Skin of body (tissue), 2 donors: ENCODE data around the gene OR6A2. TPM values are rescaled to one million over a fixed set of nuclear protein-coding genes. Genes with fewer than 3 reads are reported as not detected.
"Not testable (repeated sequence)": the region's sequence is repeated elsewhere in the genome, so short reads cannot be mapped to it uniquely, and the experiment has no call there.

Source experiments
- DNase-seq: peaks from one replicate; lab custom pipeline; 2025; lab: John Stamatoyannopoulos, UW
- total RNA-seq: library from RNA; depleted of rRNA; stranded (reverse); fragments of >200 nt; gene quantifications from one replicate; pipeline ENCODE4 v1.2.3, GENCODE V29; 2014

Gene OR6A2
- total RNA-seq = 0.20 TPM

DNA sequence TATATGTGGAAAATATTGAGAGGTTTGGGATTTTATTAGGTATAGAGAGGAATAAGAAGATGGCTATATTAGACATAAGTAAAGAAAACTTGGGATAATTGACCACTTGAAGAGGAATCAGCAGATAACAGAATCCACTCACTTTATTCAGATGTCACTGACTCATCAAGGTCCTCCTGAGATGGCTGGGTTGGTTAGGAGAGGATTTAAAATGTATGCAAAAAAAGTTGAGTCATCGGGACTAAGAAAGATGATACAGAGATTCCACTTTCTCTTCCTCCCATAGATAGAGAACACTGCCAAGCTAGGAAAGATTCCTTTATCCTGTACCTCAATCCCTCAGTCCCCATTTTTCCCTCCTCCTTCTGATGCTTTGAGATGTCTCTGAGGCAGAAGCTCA lies at the start of gene OR6A2:
OR6A2 (minus strand) TSS at position 288 of the 400 bp plus-strand sequence. CDS start 3,981 bp downstream, outside the sequence.
- no peak for DNase-seq

GRCh38 chr11:6845383-6845782 lies 45.9 kb upstream of the OR6A2 start, which contains the start of gene OR10A5:
Gene OR10A5 (plus strand): TSS chr11:6845683. CDS start chr11:6845683, 0 bp downstream.
- no peak for DNase-seq

DNA sequence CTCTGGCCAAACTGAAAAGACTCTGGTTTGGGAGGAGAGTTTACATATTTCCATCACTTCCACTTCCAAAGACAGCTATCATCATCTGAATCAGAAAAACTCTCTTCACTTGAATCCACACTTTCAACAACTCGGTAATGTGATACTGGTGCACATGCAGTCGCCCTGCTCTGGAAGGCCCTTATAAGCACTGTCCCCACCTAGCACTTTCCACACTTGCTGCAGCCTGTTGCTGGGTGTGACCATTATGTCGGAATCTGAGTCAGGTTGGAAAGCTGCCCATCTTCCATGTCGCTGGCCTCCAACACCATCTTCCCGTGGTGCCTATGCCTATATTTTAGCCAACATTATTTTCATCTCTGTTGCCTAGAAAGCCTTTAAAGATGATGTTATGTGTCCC lies 44.9 kb upstream of the OR6A2 start:
- no peak for DNase-seq

GRCh38 chr11:6843670-6844069 lies 44.2 kb upstream of the OR6A2 start:
- DNase-seq = no peak

DNA sequence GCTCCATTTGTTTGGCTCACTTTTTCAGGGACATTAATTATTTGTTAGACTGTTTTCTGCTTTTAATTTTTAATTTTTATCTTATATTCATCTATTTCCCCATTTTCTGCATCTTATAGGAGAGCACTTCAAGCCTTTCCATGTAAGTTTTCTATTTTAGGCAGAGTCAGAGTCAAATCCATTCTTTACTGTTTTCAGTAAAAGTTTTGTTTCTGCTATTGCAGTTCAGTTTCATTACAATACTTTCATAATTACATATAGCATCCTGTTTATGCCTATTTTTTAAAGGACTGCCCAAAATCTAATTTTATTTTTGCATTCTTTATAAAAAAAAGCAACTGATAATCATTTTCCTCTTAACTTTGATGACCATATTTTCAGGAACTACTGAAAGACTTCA lies 42.2 kb upstream of the OR6A2 start:
- no peak for DNase-seq

- no peak for DNase-seq
These were observed 34.5 kb upstream of the OR6A2 start for GRCh38 chr11:6834021-6834420.

GRCh38 chr11:6833356-6833755 lies 33.9 kb upstream of the OR6A2 start:
- DNase-seq = no peak

GRCh38 chr11:6828103-6828502 lies 28.6 kb upstream of the OR6A2 start:
- DNase-seq = no peak

- DNase-seq = no peak
These were observed 25.8 kb upstream of the OR6A2 start for GRCh38 chr11:6825231-6825744.

DNA sequence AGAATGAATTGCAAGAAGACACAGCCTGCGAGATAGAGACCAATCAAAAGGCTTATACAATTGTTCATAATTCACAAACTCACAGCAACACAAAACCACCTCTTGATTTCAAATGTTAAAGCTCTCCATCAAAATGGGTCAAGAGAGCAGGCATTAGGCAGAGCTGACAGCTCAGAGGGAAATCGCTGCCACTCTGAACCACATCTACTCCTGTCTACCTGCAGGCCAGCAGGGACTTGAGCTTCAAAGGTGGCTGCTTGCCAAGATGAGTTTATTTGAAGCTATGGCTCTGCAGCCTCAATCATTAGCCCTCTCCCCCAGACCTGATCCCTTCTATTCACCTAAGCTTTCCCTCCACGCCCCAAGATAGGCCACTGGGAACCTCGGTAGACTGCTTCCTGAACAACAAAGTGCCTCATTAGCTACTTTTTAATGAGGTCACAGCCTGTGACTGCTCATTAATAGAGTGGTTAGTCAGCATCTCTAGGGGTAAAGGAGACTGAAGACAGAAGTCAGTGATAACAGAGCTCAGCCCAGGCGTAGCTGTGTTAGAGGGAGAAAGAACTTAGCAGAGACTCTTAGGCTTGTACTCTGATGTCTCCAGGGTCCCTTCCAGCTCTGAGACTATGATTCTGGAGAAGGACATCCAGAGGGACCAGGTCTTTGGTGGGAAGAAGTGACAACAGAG lies 24.8 kb upstream of the OR6A2 start:
- no peak for DNase-seq

DNA sequence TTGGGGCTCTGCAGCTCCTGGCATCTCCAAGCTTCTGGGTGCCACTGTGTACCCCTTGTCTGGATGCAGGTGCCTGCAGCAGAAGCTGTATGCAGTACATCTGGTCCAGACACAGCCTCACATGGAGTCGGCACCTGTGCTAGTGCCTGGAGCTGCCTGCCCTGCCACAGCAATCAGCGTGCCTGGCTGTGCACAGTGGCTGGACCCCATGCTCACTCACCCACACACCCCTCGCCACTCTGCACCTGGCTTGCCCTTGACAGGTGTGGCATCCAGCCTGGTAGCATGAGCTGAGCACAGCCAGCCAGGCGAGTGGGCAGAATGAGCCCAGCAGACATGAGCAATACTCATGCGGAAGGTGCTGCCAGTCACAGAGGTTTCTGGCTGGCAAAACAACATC lies 19.5 kb upstream of the OR6A2 start:
- no peak for DNase-seq

GRCh38 chr11:6817694-6818093 lies 18.2 kb upstream of the OR6A2 start:
- DNase-seq = no peak

- no peak for DNase-seq
These were observed 14.2 kb upstream of the OR6A2 start for GRCh38 chr11:6813656-6814055.

DNA sequence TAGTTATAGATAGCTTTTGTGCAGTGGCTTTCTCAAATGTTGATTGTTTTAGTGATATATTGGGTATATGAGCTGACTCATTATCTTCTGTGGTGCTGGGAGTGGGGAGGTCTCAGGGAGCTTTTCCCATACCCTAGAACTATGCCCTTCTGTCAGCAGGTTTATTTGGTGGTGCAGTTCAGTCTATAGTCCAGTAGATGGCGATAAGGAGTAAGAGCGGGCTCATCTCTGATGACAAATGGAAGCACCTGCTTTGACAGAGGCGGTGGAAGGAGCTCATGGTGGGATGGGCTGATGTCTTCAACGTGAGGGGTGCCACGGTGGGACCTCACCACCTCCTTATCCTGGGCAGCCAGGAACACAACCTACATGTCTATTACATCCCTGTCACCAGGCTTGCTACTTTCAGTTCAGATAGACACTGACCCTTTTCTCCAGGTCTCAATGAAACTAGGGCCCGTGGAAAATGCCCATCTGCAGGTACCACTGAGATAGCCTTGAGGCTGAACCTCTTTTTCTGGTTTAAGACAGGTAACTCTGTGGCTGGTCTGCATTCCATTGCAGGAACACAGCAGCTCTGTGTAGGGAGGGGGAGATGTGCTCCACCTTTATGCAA lies 13.0 kb upstream of the OR6A2 start:
- no peak for DNase-seq

DNA sequence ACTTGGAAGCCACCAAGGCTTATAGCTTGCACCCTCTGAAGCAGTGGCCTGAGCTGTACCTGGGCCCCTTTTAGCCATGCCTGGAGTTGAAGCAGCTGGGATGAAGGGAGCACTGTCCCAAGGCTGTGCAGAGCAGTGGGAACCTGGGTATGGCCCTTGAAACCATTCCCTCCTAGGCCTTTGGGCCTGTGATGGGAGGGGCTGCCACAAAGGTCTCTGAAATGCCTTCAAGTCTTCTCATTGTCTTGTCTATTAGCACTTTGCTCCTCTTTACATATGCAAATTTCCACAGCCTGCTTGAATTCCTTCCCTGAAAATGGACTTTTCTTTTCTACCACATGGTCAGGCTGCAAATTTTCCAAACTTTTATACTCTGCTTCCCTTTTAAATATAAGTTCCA lies 1.6 kb upstream of the OR6A2 start:
- not testable (repeated sequence) for DNase-seq

DNA sequence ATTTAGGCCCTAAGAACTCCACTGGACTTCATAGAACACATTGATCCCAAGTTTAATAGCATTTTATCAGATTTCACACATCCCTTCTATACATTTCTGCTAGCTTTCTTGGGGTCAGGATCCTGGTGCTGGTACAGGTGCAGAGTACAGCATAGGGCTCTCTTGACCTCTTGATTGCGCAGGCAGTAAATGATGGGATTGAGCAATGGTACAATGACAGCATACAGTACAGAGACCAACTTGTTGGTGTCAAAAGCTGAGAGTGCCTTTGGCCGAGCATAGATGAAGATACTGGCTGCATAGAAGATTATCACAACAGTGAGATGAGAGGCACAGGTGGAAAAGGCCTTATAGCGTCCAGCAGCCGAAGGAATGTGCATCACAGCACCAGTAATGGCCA lies 4.8 kb downstream of the OR6A2 start:
- DNase-seq = no peak

DNA sequence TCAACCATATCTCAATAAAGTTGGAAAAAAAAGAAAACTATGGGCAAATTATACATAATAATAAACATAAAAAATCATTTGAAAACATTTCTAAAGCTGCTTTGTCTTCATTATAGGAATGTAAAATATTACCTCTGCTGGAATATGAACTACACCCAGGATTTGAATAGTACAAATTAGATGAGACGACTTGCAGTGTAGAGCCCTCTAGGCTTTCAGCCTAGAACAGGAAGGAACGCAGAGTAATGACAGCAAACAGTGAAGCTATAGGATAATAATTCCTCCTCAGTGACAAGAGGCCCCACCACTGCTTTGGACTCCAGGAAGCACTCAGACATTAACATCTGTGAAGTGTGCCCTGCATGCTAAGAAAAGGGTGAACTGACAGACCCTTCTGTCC lies 8.9 kb downstream of the OR6A2 start:
- no peak for DNase-seq

DNA sequence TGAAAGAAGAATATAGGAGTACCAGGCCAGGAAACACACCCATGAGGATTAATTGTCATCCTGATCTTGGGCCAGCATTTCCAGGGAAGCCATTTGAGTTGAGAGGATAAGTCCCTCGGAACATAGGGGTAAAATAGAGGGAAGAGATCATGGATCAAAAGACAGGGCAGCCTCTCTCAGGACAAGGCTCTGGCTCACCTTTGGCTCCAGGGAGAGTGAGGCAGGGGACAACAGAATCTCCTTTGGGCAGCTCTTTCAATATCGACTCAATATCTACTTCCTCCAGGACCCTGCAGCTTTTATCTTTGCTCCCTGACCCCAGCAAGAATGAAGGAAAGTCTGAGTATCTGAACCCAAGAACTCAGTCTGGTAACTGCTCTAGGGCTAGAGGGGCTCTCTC lies 16.8 kb downstream of the OR6A2 start, which contains the start of gene OR2AG1:
OR2AG1 (plus strand) TSS at position 301 of the 400 bp plus-strand sequence. CDS start 2,018 bp downstream, outside the sequence.
- DNase-seq = no peak

- no peak for DNase-seq
These were observed 18.7 kb downstream of the OR6A2 start for GRCh38 chr11:6780829-6781228.

DNA sequence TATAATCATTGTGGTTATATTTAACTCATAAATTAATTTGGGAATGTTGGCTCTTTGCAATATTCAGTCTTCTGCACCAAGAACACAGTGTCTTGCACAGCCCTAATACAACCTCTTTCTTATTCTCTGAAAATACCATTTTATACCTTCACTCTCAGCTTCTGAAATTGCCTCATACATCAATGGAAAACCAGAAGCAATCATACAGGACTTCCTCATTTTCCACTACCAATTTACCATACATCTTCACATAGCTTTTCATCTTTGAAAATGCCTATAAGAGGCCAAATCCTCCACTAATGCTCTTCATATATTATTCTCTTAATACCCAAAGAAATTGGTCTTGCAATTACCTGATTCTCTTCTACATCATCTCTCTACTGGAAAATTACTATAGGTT lies 21.0 kb downstream of the OR6A2 start:
- DNase-seq = no peak

GRCh38 chr11:6771926-6772893 lies 27.3 kb downstream of the OR6A2 start, which contains the start of gene OR2AG2:
Gene OR2AG2 (minus strand): TSS chr11:6771976. CDS start chr11:6768957, 3,019 bp downstream.
- no peak for DNase-seq
